CD4-positive, alpha-beta T cell treated with Interleukin-17A for 4 hours (primary cell): ENCODE measurements around the gene ZCCHC24.

Experiments used
- DNase-seq: peaks from one replicate; pipeline ENCODE4 v3.0.0-alpha.2; 2020; ENCODE audit warnings: mixed read lengths

The ZCCHC24 gene

GRCh38 chr10:79355420-79356017, 89.9 kb downstream of the ZCCHC24 start:
- DNase-seq, result no peak

GRCh38 chr10:79354615-79355014, 90.8 kb downstream of the ZCCHC24 start:
- no peak for DNase-seq

- DNase-seq, result no peak
These were observed 91.3 kb downstream of the ZCCHC24 start for GRCh38 chr10:79354141-79354540.

GRCh38 chr10:79353726-79354125, 91.7 kb downstream of the ZCCHC24 start:
- no peak for DNase-seq

- no peak for DNase-seq
These were observed 92.4 kb downstream of the ZCCHC24 start for GRCh38 chr10:79353000-79353406.

GRCh38 chr10:79352035-79352877, 93.2 kb downstream of the ZCCHC24 start:
- no peak for DNase-seq

GRCh38 chr10:79351332-79351731, 94.1 kb downstream of the ZCCHC24 start:
- DNase-seq, result no peak

GRCh38 chr10:79350407-79351154, 94.8 kb downstream of the ZCCHC24 start:
- DNase-seq, result no peak

GRCh38 chr10:79349766-79350406, 95.5 kb downstream of the ZCCHC24 start:
- no peak for DNase-seq

GRCh38 chr10:79349072-79349491, 96.3 kb downstream of the ZCCHC24 start:
- no peak for DNase-seq

- no peak for DNase-seq
These were observed 96.8 kb downstream of the ZCCHC24 start for GRCh38 chr10:79348640-79348988.

- DNase-seq, result peak; percentile 79
These were observed 97.4 kb downstream of the ZCCHC24 start for GRCh38 chr10:79347894-79348639.

- peak; percentile 95 for DNase-seq
These were observed 98.1 kb downstream of the ZCCHC24 start, which contains the start of gene PPIF for GRCh38 chr10:79347226-79347893. Gene PPIF, plus strand, starts transcription at chr10:79347469. Its CDS starts 80 bp downstream, at chr10:79347549.

- DNase-seq, result no peak
These were observed 98.8 kb downstream of the ZCCHC24 start for GRCh38 chr10:79346388-79347225.

GRCh38 chr10:79346012-79346340, 99.4 kb downstream of the ZCCHC24 start:
- no peak for DNase-seq

GRCh38 chr10:79345241-79346011, 100.0 kb downstream of the ZCCHC24 start:
- no peak for DNase-seq

GRCh38 chr10:79344502-79345195, 100.8 kb downstream of the ZCCHC24 start:
- no peak for DNase-seq

- DNase-seq, result no peak
These were observed 102.4 kb downstream of the ZCCHC24 start for GRCh38 chr10:79342811-79343561.

- DNase-seq, result no peak
These were observed 103.1 kb downstream of the ZCCHC24 start for GRCh38 chr10:79342295-79342761.
